GM19328 (cell line): ENCODE measurements around the gene TMEM225B.
"Not testable (repeated sequence)": the region's sequence is repeated elsewhere in the genome, so short reads cannot be mapped to it uniquely, and the experiment has no call there.

ENCODE experiments used
- ATAC-seq: cut with Tn5 transposase; IDR thresholded peaks from one replicate; pipeline ENCODE4 v1.9.1; 2021; ENCODE audit warnings: mild to moderate bottlenecking, moderate library complexity; ENCODE audit not compliant: unreplicated experiment

TMEM225B gene

DNA sequence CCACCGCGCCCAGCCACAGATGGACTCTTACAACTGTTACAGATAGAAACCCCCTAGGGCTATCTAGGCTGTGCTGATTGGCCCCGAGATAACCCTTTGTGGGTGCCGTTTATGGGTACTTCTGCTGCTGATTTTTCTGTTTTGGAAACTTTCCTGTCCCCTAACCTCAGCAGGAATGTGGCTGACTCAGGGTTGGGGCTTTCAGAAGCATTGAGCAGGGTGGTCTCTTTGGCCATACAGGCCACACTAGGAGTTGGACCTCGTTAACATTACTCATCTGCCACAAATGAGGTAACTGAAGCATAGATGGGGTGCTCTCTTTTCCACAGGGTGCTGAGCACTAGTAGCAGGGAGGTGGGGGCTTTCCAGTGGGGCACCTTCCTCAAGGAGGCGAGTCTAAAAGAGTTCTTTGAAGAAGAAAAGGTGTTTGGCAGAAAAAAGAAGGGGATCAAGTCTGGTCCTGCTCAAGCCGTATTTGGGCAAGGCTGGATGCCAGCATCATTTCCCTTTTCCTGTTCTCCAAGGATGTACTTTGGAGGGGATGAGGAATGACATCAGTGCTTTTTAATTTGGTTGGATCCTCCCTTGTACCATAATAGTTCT, 25.1 kb downstream of the TMEM225B start:
- ATAC-seq = no peak

GRCh38 chr7:99623702-99624447, 25.8 kb downstream of the TMEM225B start:
- no peak for ATAC-seq

- ATAC-seq = no peak
Measured at GRCh38 chr7:99624484-99624883, 26.4 kb downstream of the TMEM225B start.

DNA sequence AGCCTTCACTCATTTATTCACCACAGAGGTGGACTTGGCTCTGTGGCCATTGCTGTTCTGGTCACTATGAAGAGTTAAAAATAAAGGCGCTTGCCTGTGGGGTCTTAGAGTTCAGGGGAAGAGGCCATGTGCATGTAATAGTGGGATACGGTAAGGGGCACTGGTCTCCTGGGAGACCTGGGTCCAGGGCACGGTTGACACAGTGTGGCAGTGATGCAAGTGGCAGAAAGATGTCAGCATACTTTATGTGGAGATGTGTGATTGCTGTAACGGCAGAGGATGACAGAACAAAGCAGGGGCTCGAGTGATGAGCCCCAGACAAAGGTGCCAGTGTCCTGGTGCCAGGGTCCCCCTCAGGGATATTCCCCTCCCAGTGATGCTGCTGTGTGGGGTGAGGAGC, 27.3 kb downstream of the TMEM225B start:
- no peak for ATAC-seq

DNA sequence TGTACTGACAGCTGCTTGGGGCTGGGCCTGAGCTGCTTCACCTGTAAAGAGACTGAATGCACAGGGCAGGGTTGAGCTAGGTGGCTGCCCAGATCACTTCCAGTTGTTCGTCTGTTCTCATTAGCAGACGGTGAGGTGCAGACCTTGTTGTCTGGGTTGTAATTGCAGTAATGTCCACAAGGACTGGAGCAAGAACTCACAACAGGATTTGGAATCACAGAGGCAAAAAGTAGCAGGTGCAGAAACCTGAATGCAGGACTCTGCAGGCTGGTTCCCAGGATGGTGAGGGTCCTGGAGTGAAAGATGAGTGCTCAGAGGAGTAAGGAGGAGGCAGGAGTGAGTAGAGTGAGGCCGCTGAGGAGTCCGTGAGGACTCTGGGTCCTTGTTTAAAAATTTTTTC, 27.9 kb downstream of the TMEM225B start:
- ATAC-seq = no peak

- no peak for ATAC-seq
Measured at GRCh38 chr7:99626661-99627060, 28.6 kb downstream of the TMEM225B start.

GRCh38 chr7:99627513-99627912, 29.4 kb downstream of the TMEM225B start:
- no peak for ATAC-seq

GRCh38 chr7:99628471-99629465, 30.7 kb downstream of the TMEM225B start:
- no peak for ATAC-seq

DNA sequence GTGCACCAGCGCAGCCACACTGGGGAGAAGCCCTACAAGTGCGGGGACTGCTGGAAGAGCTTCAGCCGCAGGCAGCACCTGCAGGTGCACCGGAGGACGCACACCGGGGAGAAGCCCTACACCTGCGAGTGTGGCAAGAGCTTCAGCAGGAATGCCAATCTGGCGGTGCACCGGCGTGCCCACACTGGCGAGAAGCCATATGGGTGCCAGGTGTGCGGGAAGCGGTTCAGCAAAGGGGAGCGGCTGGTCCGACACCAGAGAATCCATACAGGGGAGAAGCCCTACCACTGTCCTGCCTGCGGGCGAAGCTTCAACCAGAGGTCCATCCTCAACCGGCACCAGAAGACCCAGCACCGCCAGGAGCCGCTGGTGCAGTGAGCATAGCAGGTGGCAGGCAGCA, 31.6 kb downstream of the TMEM225B start:
- ATAC-seq = no peak

DNA sequence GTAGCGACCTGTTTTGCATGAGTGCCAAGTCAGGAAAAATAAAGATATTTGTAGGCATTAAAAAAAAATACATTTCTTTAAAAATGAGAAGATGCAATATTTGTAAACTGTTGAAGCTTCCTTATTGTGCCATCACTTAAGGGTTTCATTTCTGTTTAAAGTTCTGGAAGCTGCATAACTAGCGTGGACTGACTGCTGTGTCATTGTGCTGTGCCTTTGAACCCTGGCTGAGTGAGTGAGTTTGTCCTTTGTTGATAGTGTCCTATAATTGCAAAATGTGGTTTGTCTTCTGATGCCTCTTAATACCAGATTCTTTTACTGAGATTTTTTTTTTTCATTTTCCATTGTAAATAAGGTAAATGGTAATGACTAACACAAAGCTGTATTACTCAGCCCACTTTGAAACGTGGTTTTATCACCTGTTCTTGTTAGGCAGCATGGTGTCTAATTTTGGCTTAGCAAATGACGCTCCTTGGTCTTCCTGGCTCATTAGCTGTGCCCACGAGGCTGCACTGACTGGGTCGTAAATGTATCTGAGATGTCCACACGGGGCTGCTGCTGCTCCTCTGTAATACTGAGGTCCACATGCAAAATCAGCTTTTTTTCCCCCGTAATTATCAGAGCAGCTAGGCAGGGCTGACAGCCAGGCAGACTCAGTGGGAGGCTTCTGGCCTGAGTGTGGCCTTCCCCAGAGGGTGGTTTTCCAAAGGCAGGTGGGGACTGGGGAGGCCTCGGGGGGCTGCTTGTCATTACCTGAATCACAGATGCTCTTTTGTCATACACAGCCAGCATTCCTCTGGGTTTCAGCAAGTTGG, 33.4 kb downstream of the TMEM225B start:
- ATAC-seq = no peak

DNA sequence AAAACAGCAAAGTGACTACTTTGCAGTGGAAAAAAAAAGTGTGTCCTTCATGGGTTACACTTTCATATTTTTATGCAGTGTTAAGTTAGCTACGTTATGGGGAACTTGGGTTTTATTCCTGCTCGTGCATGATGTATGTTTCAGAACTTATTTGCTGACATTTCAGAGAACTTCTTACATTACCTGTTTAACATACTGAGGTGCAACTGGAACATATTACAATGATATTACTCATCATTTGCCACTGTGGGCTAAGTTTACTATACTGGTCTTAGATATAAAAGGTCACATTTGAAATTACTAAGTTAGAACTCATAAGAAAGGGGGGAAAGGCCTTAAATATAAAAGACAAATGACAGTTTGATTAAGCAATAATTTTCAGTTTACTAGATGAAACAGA, 39.3 kb downstream of the TMEM225B start:
- not testable (repeated sequence) for ATAC-seq

- ATAC-seq = no peak
Measured at GRCh38 chr7:99638731-99639130, 40.7 kb downstream of the TMEM225B start.

- no peak for ATAC-seq
Measured at GRCh38 chr7:99639267-99639666, 41.2 kb downstream of the TMEM225B start.

GRCh38 chr7:99642027-99642426, 44.0 kb downstream of the TMEM225B start:
- ATAC-seq = no peak

DNA sequence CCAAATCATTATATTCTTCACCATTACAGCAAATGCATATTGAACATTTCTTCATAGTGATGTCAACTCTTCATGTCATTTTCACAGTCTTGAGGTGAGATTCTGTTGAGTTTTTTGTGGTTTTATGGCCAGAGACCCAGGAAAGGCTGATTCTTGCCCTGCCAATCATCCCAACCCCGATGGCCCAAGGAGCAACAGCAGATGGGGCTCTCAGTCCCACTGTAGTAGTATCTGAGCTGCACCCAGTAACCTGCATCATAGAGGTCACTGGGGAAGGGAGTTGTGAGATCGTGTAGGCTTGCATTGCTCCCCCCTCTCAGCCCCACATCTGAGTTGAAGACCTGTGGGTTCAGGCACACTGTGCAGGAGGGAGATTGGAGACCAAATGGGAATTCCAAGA, 45.4 kb downstream of the TMEM225B start:
- ATAC-seq = no peak

GRCh38 chr7:99644431-99644830, 46.4 kb downstream of the TMEM225B start:
- ATAC-seq = no peak

- ATAC-seq = no peak
Measured at GRCh38 chr7:99645590-99645989, 47.5 kb downstream of the TMEM225B start.

DNA sequence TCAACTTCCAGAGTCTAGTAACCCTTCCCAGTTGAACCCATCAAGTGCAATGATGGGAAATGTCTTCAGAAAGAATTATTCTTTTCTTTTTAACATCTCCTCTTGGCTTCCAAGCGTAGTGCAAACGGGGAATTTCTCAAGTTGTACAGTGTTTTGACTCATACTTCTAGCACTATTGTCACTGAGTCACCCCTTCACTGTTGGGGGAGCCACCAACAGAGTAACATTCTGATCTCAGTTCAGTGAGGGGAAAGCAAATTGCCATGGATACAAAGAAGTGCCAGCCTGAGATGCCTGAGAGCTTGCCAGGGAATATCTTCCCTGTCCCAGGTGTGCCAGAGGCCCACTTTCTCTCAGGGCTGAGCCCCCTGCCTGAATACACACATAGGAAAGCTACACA, 50.8 kb downstream of the TMEM225B start:
- ATAC-seq = no peak

GRCh38 chr7:99651290-99651689, 53.2 kb downstream of the TMEM225B start:
- no peak for ATAC-seq

DNA sequence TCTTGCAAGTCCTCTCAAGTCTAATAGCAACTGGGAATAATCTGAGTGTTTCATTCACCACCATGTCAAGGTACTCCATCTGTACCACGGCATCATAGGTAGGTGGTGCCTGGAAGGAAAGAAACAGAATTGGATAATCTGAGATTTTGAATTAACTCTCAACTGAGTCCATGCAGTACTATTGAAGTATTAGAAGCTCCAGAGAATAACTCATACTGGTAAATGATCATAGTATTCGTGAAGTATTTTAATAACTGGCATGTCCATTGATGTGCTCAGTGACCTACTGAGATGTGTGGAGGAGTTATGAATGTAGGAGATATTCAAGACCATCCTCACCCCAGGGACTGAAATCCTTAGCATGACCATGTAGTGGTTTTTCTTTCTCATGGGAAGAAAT, 54.6 kb downstream of the TMEM225B start:
- no peak for ATAC-seq

DNA sequence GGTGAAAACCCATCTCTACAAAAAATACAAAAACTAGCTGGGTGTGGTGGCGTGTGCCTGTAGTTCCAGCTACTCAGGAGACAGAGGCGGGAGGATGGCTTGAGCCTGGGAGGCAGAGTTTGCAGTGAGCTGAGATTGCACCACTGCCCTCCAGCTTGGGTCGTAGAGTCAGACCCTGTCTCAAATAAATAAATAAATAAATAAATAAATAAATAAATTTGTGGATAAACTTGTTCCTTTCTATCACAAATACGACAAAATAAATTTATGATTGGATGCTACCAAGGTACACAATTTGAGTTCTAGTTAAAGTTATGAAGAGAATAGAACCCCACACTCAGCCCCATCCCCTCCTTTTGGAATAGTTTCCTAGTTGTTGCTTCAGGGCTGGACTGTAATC, 55.2 kb downstream of the TMEM225B start:
- ATAC-seq = not testable (repeated sequence)
